OCI-LY7 (cell line): ENCODE data around the gene SEMA7A.

Source experiments
- EZH2phosphoT487 ChIP-seq: fragments of 200-600 bp; sonication (generic); IDR thresholded peaks from 2 replicates; pipeline ENCODE4 v1.6.1; 2018; ENCODE audit warnings: low read depth, borderline replicate concordance, mild to moderate bottlenecking, mixed run types, antibody characterized with exemption, low read length, moderate library complexity, mixed read lengths
- TF ChIP-seq, protein P1 (sequence below): fragments of 200-600 bp; sonication (generic); conservative IDR thresholded peaks from 2 replicates; pipeline ENCODE4 v1.5.1; 2014; ENCODE audit warnings: mild to moderate bottlenecking, antibody characterized with exemption, low read length, moderate library complexity, mixed read lengths

GRCh38 chr15:74392451-74392830 lies 41.3 kb downstream of the SEMA7A start:
- TF ChIP-seq, protein P1, sequence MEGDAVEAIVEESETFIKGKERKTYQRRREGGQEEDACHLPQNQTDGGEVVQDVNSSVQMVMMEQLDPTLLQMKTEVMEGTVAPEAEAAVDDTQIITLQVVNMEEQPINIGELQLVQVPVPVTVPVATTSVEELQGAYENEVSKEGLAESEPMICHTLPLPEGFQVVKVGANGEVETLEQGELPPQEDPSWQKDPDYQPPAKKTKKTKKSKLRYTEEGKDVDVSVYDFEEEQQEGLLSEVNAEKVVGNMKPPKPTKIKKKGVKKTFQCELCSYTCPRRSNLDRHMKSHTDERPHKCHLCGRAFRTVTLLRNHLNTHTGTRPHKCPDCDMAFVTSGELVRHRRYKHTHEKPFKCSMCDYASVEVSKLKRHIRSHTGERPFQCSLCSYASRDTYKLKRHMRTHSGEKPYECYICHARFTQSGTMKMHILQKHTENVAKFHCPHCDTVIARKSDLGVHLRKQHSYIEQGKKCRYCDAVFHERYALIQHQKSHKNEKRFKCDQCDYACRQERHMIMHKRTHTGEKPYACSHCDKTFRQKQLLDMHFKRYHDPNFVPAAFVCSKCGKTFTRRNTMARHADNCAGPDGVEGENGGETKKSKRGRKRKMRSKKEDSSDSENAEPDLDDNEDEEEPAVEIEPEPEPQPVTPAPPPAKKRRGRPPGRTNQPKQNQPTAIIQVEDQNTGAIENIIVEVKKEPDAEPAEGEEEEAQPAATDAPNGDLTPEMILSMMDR: no peak
- no peak for TF ChIP-seq EZH2phosphoT487
